Measurements from ENCODE around the gene PCYT1A. TPM values are rescaled to one million over a fixed set of nuclear protein-coding genes. Genes with fewer than 3 reads are reported as not detected.

The PCYT1A gene
- total RNA-seq, 1 donor from 2014 or later = 89.6 TPM

- DNase-seq (no peak), ATAC-seq (ENCODE audit: poor library complexity) (no peak)
- intact Hi-C loops (cut with DNase I) = no loop called here
Observed at GRCh38 chr3:196180346-196180745, 107.2 kb downstream of the PCYT1A start.

Other genes starting within 250 kb of the PCYT1A start
- 56.4 TPM for gene TFRC, start 205.6 kb downstream of the PCYT1A start, total RNA-seq
- gene ZDHHC19, start 76.3 kb downstream of the PCYT1A start, total RNA-seq = not detected
- gene SLC51A, start 71.2 kb downstream of the PCYT1A start, total RNA-seq = not detected
- 3.2 TPM for gene DYNLT2B, start 30.5 kb upstream of the PCYT1A start, total RNA-seq
- 0.27 TPM for gene TM4SF19, start 50.7 kb upstream of the PCYT1A start, total RNA-seq
- 33.3 TPM for gene UBXN7, start 144.7 kb upstream of the PCYT1A start, total RNA-seq
- gene RNF168, start 216.0 kb upstream of the PCYT1A start, total RNA-seq = 21.3 TPM
- 89.9 TPM for gene SMCO1, start 227.6 kb upstream of the PCYT1A start, total RNA-seq